Measurements from ENCODE around the gene ARL8B. TPM values are rescaled to one million over a fixed set of nuclear protein-coding genes. Genes with fewer than 3 reads are reported as not detected.
A peak's percentile ranks its signal among the peaks of the same experiment; 100 is the strongest.

ARL8B gene
- total and polyA plus RNA-seq, 10 of the 15 experiments (the other 5 are each of a cell fraction or from before 2014, with no cell fraction given) = 22.0 to 80.6 (median 43.7) TPM

DNA sequence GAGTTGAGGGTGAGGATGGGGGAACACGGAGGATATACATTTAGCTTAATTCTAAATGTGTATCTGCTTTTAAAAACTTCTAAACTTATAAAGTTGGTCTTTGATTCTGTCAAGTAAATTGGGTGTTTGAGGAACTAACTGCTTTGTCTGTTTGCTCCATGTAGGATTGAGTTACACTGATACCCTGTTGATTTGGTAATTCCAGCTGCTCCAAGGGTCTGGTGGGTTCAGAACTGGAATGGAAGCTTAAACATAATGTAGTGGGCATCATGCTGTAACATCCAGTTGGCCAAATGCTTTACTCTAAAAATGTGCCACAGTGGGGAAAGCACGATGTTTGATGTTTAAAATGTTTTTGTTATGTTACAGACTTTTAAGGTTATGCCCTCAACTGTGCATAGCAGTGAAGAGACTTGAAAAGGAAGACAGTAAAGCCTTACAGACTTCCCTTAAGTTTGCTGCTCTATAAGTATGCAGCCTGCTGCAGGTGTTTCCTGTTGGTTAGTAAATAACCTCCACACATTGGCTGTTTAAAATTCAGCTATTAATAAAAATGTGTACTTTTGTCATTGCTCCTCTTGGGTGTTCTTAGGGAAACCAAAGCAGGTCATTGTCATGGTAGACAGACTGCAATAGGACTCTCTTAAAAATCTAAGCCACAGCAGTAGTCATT lies 59.5 kb downstream of the ARL8B start:
- Histone ChIP-seq H3K9ac (ENCODE audit: control insufficient read depth, insufficient read depth, low read length) (no peak overlapping the region), H3K4me1 (ENCODE audit: control insufficient read depth, insufficient read depth, low read length) (peaks cover 42% of the 10 kb centered on the region), H3K4me3 (peak overlapping the region; percentile 34; the same call in 1 of the 2 replicates), H3K36me3 (ENCODE audit: control insufficient read depth in 2 of 2, insufficient read depth in 2 of 2, low read length in 1 of 2) (peaks cover 3 to 10% of the 10 kb centered on the region in 2 experiments; a peak in 3 of 4 replicates), H2AFZ (ENCODE audit: control insufficient read depth, low read depth, low read length) (no peak overlapping the region), H4K20me1 (ENCODE audit: control insufficient read depth, insufficient read depth) (no peaks in the 10 kb centered on the region), H3K9me3 (replicated peaks; ENCODE audit: control insufficient read depth, insufficient read depth, low read length) (no peaks in the 10 kb centered on the region), H3K27me3 (replicated peaks in 1 of 2; ENCODE audit: control insufficient read depth in 2 of 2, insufficient read depth in 2 of 2, low read length in 1 of 2) (no peaks in the 10 kb centered on the region), H3K27ac (ENCODE audit: control insufficient read depth, insufficient read depth) (peak overlapping the region; percentile 78), H3K4me2 (ENCODE audit: control insufficient read depth, insufficient read depth) (peak overlapping the region; percentile 80), H3K79me2 (ENCODE audit: control insufficient read depth, insufficient read depth, low read length) (peaks cover 13% of the 10 kb centered on the region)
- ChIA-PET SMC1A (ENCODE audit: uncharacterized antibody, unreplicated experiment) (interaction anchor here (0.7 to 20.1 kb wide), 18 partner anchors 10 to 117 kb away, joined by 3 to 284 read pairs (median 6); no protein-coding TSS in a partner anchor), POLR2A (interaction anchor here (0.8 to 4.5 kb wide), 14 partner anchors 12 to 173 kb away, joined by 3 to 27 read pairs (median 4); no protein-coding TSS in a partner anchor), CTCF (interaction anchor here (0.6 to 18.8 kb wide), 9 partner anchors 8 to 1100 kb away, joined by 3 to 163 read pairs (median 4); no protein-coding TSS in a partner anchor), RAD21 (ENCODE audit: unreplicated experiment) (interaction anchor here (0.9 to 4.5 kb wide), 14 partner anchors 8 to 686 kb away, joined by 3 to 28 read pairs (median 6); no protein-coding TSS in a partner anchor)
- DNase-seq (ENCODE audit: low read depth, low spot score) (no peak), ATAC-seq (peak; percentile 23), FAIRE-seq (peak; percentile 54)
- in situ Hi-C loops (cut with MboI) (no loop called here), intact Hi-C loops (cut with micrococcal nuclease; ENCODE audit: unreplicated experiment) (no loop called here)
- 22% methylated on average over 2 of the region's 2 CpGs for WGBS (ENCODE audit: insufficient coverage, insufficient replicate concordance, low lambda C conversion rate, missing lambda C conversion rate)
- BruUV-seq (replicated peaks) = no TSS peak
- peak; percentile 77; the same call in 1 of the 2 replicates for TF ChIP-seq TCF3 (IDR thresholded peaks at IDR 0.05; ENCODE audit: borderline replicate concordance, insufficient read depth, low read depth, low read length)
- no peak for TF ChIP-seq IKZF2 (IDR thresholded peaks at IDR 0.05)
- TF ChIP-seq GABPA (IDR thresholded peaks at IDR 0.05; ENCODE audit: low read depth) = peak; percentile 28; the same call in 1 of the 2 replicates
- TF ChIP-seq, protein P1, sequence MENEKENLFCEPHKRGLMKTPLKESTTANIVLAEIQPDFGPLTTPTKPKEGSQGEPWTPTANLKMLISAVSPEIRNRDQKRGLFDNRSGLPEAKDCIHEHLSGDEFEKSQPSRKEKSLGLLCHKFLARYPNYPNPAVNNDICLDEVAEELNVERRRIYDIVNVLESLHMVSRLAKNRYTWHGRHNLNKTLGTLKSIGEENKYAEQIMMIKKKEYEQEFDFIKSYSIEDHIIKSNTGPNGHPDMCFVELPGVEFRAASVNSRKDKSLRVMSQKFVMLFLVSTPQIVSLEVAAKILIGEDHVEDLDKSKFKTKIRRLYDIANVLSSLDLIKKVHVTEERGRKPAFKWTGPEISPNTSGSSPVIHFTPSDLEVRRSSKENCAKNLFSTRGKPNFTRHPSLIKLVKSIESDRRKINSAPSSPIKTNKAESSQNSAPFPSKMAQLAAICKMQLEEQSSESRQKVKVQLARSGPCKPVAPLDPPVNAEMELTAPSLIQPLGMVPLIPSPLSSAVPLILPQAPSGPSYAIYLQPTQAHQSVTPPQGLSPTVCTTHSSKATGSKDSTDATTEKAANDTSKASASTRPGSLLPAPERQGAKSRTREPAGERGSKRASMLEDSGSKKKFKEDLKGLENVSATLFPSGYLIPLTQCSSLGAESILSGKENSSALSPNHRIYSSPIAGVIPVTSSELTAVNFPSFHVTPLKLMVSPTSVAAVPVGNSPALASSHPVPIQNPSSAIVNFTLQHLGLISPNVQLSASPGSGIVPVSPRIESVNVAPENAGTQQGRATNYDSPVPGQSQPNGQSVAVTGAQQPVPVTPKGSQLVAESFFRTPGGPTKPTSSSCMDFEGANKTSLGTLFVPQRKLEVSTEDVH (IDR thresholded peaks at IDR 0.05; ENCODE audit: low read depth, partially characterized antibody) = no peak
- 0 out of 2 replicates have a peak, but pooled peaks have one; percentile 42 for TF ChIP-seq CBX5 (IDR thresholded peaks at IDR 0.05; ENCODE audit: low read depth)
- peak; percentile 77; the same call in 1 of the 2 replicates for TF ChIP-seq MEF2A (IDR thresholded peaks at IDR 0.05; ENCODE audit: insufficient read depth, low read depth, low read length)
- TF ChIP-seq NFIC (IDR thresholded peaks at IDR 0.05; ENCODE audit: low read depth, low read length) = peak; percentile 54
- TF ChIP-seq TCF12 (IDR thresholded peaks at IDR 0.05; ENCODE audit: low read depth, low read length) = peak; percentile 79
- peak; percentile 30; the same call in 1 of the 2 replicates for TF ChIP-seq MXI1 (IDR thresholded peaks at IDR 0.05; ENCODE audit: low read depth, low read length)
- 0 out of 2 replicates have a peak, but pooled peaks have one; percentile 6 for TF ChIP-seq RAD21 (IDR thresholded peaks at IDR 0.05; ENCODE audit: insufficient read depth, low read depth, low read length)
- TF ChIP-seq, protein P2, sequence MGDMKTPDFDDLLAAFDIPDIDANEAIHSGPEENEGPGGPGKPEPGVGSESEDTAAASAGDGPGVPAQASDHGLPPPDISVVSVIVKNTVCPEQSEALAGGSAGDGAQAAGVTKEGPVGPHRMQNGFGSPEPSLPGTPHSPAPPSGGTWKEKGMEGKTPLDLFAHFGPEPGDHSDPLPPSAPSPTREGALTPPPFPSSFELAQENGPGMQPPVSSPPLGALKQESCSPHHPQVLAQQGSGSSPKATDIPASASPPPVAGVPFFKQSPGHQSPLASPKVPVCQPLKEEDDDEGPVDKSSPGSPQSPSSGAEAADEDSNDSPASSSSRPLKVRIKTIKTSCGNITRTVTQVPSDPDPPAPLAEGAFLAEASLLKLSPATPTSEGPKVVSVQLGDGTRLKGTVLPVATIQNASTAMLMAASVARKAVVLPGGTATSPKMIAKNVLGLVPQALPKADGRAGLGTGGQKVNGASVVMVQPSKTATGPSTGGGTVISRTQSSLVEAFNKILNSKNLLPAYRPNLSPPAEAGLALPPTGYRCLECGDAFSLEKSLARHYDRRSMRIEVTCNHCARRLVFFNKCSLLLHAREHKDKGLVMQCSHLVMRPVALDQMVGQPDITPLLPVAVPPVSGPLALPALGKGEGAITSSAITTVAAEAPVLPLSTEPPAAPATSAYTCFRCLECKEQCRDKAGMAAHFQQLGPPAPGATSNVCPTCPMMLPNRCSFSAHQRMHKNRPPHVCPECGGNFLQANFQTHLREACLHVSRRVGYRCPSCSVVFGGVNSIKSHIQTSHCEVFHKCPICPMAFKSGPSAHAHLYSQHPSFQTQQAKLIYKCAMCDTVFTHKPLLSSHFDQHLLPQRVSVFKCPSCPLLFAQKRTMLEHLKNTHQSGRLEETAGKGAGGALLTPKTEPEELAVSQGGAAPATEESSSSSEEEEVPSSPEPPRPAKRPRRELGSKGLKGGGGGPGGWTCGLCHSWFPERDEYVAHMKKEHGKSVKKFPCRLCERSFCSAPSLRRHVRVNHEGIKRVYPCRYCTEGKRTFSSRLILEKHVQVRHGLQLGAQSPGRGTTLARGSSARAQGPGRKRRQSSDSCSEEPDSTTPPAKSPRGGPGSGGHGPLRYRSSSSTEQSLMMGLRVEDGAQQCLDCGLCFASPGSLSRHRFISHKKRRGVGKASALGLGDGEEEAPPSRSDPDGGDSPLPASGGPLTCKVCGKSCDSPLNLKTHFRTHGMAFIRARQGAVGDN (IDR thresholded peaks at IDR 0.05) = 0 out of 2 replicates have a peak, but pooled peaks have one; percentile 21
- no peak for TF ChIP-seq EP300 (IDR thresholded peaks at IDR 0.05; ENCODE audit: borderline replicate concordance in 1 of 2, control insufficient read depth in 1 of 2, low read depth in 2 of 2, low read length in 2 of 2)
- no peak for TF ChIP-seq HDGF (IDR thresholded peaks at IDR 0.05)
- peak; percentile 60 for TF ChIP-seq RUNX3 (IDR thresholded peaks at IDR 0.05; ENCODE audit: low read length)

All from GM12878 (cell line).